ENCODE results near the gene SLC39A7. TPM values are rescaled to one million over a fixed set of nuclear protein-coding genes. Genes with fewer than 3 reads are reported as not detected.

The SLC39A7 gene
- total and polyA plus RNA-seq, 2 of the 13 experiments (the other 11 are each of a cell fraction or from before 2014, with no cell fraction given), result 142 to 229 TPM

- TF ChIP-seq ZNF101 (CRISPR knock-in tag; IDR thresholded peaks at IDR 0.05; ENCODE audit: borderline replicate concordance, low read depth) (no peak), ZNF160 (CRISPR knock-in tag; IDR thresholded peaks at IDR 0.05) (peak; percentile 80; the same call in 1 of the 2 replicates), FOXA3 (CRISPR knock-in tag; IDR thresholded peaks at IDR 0.05) (peak; percentile 74), TFAP4 (IDR thresholded peaks at IDR 0.05; ENCODE audit: borderline replicate concordance, low read depth) (peak; percentile 45; the same call in 1 of the 2 replicates), RBM22 (optimal IDR thresholded peaks at IDR 0.05; ENCODE audit: low read length) (no peak), ZNF576 (CRISPR knock-in tag; IDR thresholded peaks at IDR 0.05) (peak; percentile 54; the same call in 1 of the 2 replicates), CHD4 (IDR thresholded peaks at IDR 0.05; ENCODE audit: borderline replicate concordance, low read length) (no peak), ELF1 (CRISPR knock-in tag; IDR thresholded peaks at IDR 0.05) (peak; percentile 62), U2AF2 (IDR thresholded peaks at IDR 0.05; ENCODE audit: low read depth, low read length) (no peak), YY1 (IDR thresholded peaks at IDR 0.05; ENCODE audit: insufficient read depth, insufficient replicate concordance, low read depth, low read length) (peak; percentile 94), ZNF569 (CRISPR knock-in tag; IDR thresholded peaks at IDR 0.05; ENCODE audit: borderline replicate concordance) (no peak), ISX (CRISPR knock-in tag; conservative IDR thresholded peaks at IDR 0.05) (no peak; the same call in 1 of the 2 replicates), RFX5 (IDR thresholded peaks at IDR 0.05; ENCODE audit: low read depth, low read length) (no peak), CENPT (CRISPR knock-in tag; IDR thresholded peaks at IDR 0.05; ENCODE audit: low read depth) (peak; percentile 66; the same call in 1 of the 2 replicates), ZNF329 (CRISPR knock-in tag; IDR thresholded peaks at IDR 0.05; ENCODE audit: low read depth) (0 out of 2 replicates have a peak, but pooled peaks have one; percentile 43), ZXDC (CRISPR knock-in tag; IDR thresholded peaks at IDR 0.05) (no peak), RFXANK (CRISPR knock-in tag; IDR thresholded peaks at IDR 0.05) (no peak; the same call in 1 of the 2 replicates), ZNF891 (CRISPR knock-in tag; IDR thresholded peaks at IDR 0.05) (peak; percentile 77)
- TF ChIP-seq, protein P1, sequence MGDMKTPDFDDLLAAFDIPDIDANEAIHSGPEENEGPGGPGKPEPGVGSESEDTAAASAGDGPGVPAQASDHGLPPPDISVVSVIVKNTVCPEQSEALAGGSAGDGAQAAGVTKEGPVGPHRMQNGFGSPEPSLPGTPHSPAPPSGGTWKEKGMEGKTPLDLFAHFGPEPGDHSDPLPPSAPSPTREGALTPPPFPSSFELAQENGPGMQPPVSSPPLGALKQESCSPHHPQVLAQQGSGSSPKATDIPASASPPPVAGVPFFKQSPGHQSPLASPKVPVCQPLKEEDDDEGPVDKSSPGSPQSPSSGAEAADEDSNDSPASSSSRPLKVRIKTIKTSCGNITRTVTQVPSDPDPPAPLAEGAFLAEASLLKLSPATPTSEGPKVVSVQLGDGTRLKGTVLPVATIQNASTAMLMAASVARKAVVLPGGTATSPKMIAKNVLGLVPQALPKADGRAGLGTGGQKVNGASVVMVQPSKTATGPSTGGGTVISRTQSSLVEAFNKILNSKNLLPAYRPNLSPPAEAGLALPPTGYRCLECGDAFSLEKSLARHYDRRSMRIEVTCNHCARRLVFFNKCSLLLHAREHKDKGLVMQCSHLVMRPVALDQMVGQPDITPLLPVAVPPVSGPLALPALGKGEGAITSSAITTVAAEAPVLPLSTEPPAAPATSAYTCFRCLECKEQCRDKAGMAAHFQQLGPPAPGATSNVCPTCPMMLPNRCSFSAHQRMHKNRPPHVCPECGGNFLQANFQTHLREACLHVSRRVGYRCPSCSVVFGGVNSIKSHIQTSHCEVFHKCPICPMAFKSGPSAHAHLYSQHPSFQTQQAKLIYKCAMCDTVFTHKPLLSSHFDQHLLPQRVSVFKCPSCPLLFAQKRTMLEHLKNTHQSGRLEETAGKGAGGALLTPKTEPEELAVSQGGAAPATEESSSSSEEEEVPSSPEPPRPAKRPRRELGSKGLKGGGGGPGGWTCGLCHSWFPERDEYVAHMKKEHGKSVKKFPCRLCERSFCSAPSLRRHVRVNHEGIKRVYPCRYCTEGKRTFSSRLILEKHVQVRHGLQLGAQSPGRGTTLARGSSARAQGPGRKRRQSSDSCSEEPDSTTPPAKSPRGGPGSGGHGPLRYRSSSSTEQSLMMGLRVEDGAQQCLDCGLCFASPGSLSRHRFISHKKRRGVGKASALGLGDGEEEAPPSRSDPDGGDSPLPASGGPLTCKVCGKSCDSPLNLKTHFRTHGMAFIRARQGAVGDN (CRISPR knock-in tag; IDR thresholded peaks at IDR 0.05), result peak; percentile 94
- TF ChIP-seq, protein P2, sequence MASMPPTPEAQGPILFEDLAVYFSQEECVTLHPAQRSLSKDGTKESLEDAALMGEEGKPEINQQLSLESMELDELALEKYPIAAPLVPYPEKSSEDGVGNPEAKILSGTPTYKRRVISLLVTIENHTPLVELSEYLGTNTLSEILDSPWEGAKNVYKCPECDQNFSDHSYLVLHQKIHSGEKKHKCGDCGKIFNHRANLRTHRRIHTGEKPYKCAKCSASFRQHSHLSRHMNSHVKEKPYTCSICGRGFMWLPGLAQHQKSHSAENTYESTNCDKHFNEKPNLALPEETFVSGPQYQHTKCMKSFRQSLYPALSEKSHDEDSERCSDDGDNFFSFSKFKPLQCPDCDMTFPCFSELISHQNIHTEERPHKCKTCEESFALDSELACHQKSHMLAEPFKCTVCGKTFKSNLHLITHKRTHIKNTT (CRISPR knock-in tag; IDR thresholded peaks at IDR 0.05), result no peak
Observed at GRCh38 chr6:33208091-33208967, 7.7 kb downstream of the SLC39A7 start, which contains the start of gene RING1 (continued).
